Measurements from ENCODE around the gene DNAH17.

DNA sequence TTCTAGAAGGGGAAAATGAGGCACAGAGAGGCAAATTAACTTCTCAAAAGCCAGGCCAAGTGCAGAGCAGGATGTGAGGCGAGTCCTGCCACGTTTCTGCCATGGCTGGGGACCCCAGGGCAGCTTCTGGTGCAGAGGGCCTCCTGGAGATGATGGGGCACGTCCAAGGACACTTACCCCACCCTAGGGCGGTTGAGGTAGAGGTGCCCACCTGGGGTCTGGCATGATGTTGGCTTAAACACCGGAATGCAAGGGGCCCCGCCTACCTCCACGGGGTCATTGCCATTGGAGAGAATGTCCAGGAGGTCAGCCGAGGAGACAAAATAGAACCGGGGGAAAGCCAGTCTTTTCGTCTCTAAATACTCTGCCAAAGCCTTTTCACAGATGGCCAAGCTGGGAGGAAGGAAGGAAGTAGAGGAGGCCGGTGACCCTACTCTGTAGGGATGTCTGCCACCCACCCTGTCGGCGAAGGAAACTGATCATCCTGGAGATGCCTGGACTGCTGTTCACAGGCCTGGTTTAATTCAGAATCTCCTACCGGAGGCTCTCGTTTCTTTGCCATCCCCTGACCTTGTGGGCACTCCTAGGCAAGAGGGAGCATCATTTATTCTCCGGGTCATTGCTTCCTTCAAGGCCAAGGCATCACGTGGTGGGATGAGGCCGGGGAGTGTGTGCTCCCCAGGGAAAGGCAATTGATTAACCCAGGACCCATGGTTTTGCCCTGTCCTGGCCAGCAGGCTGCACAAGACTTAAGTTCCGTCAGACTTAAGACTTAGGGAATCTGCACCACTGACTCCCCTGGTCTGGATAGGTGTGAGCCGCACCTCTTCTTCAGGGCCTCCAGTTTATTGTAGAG, 70.5 kb downstream of the DNAH17 start:
- TF ChIP-seq, protein P1, sequence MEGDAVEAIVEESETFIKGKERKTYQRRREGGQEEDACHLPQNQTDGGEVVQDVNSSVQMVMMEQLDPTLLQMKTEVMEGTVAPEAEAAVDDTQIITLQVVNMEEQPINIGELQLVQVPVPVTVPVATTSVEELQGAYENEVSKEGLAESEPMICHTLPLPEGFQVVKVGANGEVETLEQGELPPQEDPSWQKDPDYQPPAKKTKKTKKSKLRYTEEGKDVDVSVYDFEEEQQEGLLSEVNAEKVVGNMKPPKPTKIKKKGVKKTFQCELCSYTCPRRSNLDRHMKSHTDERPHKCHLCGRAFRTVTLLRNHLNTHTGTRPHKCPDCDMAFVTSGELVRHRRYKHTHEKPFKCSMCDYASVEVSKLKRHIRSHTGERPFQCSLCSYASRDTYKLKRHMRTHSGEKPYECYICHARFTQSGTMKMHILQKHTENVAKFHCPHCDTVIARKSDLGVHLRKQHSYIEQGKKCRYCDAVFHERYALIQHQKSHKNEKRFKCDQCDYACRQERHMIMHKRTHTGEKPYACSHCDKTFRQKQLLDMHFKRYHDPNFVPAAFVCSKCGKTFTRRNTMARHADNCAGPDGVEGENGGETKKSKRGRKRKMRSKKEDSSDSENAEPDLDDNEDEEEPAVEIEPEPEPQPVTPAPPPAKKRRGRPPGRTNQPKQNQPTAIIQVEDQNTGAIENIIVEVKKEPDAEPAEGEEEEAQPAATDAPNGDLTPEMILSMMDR (IDR thresholded peaks at IDR 0.05; ENCODE audit: low read depth, low read length, poor library complexity, severe bottlenecking) = no peak
- TF ChIP-seq EZH2phosphoT487 (IDR thresholded peaks at IDR 0.05; ENCODE audit: borderline replicate concordance, low read length) = no peak

Measured in DOHH2 (cell line).